Liver (tissue), 9 donors: ENCODE measurements around the gene ERMAP. TPM values are rescaled to one million over a fixed set of nuclear protein-coding genes. Genes with fewer than 3 reads are reported as not detected.

Source experiments
- DNase-seq: peaks from one replicate; pipeline ENCODE4 v3.0.0-alpha.2; 2017; ENCODE audit warnings: low spot score
- H3K27ac ChIP-seq, 2 donors: one replicate each; pipeline ENCODE4 v1.7.0; 2013; ENCODE audit warnings: inconsistent platforms in 2 of 2, low read length in 2 of 2, control low read depth in 1 of 2, low read depth in 1 of 2, mild to moderate bottlenecking in 1 of 2
- H3K27me3 ChIP-seq, 4 donors: one replicate each; pipeline versions ENCODE4 v1.6.1 to v1.7.0; 2013; ENCODE audit warnings: low read length in 3 of 4, inconsistent platforms in 1 of 4, mild to moderate bottlenecking in 1 of 4, moderate library complexity in 1 of 4; ENCODE audit not compliant: control insufficient read depth in 4 of 4, insufficient read depth in 4 of 4
- H3K36me3 ChIP-seq, 4 donors: one replicate each; pipeline versions ENCODE4 v1.6.1 to v1.7.0; 2013; ENCODE audit warnings: low read length in 3 of 4, mild to moderate bottlenecking in 3 of 4, low read depth in 1 of 4, moderate library complexity in 1 of 4; ENCODE audit not compliant: control insufficient read depth in 4 of 4, insufficient read depth in 3 of 4
- H3K4me1 ChIP-seq, 4 donors: one replicate each; pipeline versions ENCODE4 v1.6.1 to v1.7.0; 2013; ENCODE audit warnings: low read length in 3 of 4, mild to moderate bottlenecking in 3 of 4, moderate library complexity in 1 of 4; ENCODE audit not compliant: control insufficient read depth in 4 of 4, insufficient read depth in 4 of 4
- H3K4me3 ChIP-seq, 3 donors: one replicate each; pipeline versions ENCODE4 v1.6.1 to v1.7.0; 2013; ENCODE audit warnings: low read length in 3 of 3, control low read depth in 1 of 3, low read depth in 1 of 3, mild to moderate bottlenecking in 1 of 3
- H3K9ac ChIP-seq, 2 donors: one replicate each; pipeline ENCODE4 v1.7.0; 2013; ENCODE audit warnings: low read length in 2 of 2, mild to moderate bottlenecking in 2 of 2, moderate library complexity in 2 of 2, control low read depth in 1 of 2, low read depth in 1 of 2
- H3K9me3 ChIP-seq, 4 donors: one replicate each; pipeline versions ENCODE4 v1.6.1 to v1.7.0; 2013; ENCODE audit warnings: low read length in 3 of 4; ENCODE audit not compliant: control insufficient read depth in 4 of 4
- ATF3 ChIP-seq: IDR thresholded peaks from 2 replicates; pipeline ENCODE4 v1.6.1; 2016; ENCODE audit warnings: antibody characterized with exemption
- CTCF ChIP-seq: fragments of 150-350 bp; IDR thresholded peaks from 2 replicates; pipeline ENCODE4 v1.5.1; 2017; ENCODE audit warnings: improper control_type of control experiment, low read depth, low read length; ENCODE audit not compliant: missing input control
- EGR1 ChIP-seq, 2 donors: IDR thresholded peaks; 2 replicates each; pipeline ENCODE4 v1.6.1; 2016 to 2018; ENCODE audit warnings: antibody characterized with exemption in 2 of 2, low read depth in 2 of 2
- FOXA1 ChIP-seq: IDR thresholded peaks from 2 replicates; pipeline ENCODE4 v1.6.1; 2016; ENCODE audit warnings: antibody characterized with exemption
- FOXA2 ChIP-seq: IDR thresholded peaks from 2 replicates; pipeline ENCODE4 v1.6.1; 2016; ENCODE audit warnings: antibody characterized with exemption
- GABPA ChIP-seq, 2 donors: IDR thresholded peaks in 1 of 2; conservative IDR thresholded peaks in 1 of 2; 2 replicates each; pipeline ENCODE4 v1.6.1; 2016; ENCODE audit warnings: antibody characterized with exemption in 2 of 2, mild to moderate bottlenecking in 1 of 2, moderate library complexity in 1 of 2
- HNF4A ChIP-seq, 2 donors: conservative IDR thresholded peaks; 2 replicates each; pipeline ENCODE4 v1.6.1; 2016; ENCODE audit warnings: antibody characterized with exemption in 2 of 2, mild to moderate bottlenecking in 2 of 2
- HNF4G ChIP-seq: IDR thresholded peaks from 2 replicates; pipeline ENCODE4 v1.6.1; 2016; ENCODE audit warnings: antibody characterized with exemption
- JUND ChIP-seq, 2 donors: IDR thresholded peaks; 2 replicates each; pipeline ENCODE4 v1.6.1; 2016; ENCODE audit warnings: antibody characterized with exemption in 2 of 2
- MAX ChIP-seq: IDR thresholded peaks from 2 replicates; pipeline ENCODE4 v1.6.1; 2016; ENCODE audit warnings: antibody characterized with exemption
- NR2F2 ChIP-seq: IDR thresholded peaks from 2 replicates; pipeline ENCODE4 v1.6.1; 2016; ENCODE audit warnings: antibody characterized with exemption
- RAD21 ChIP-seq, 2 donors: IDR thresholded peaks; 2 replicates each; pipeline ENCODE4 v1.6.1; 2016; ENCODE audit warnings: antibody characterized with exemption in 2 of 2, mild to moderate bottlenecking in 2 of 2
- REST ChIP-seq: IDR thresholded peaks from 2 replicates; pipeline ENCODE4 v1.6.1; 2016; ENCODE audit warnings: antibody characterized with exemption, mild to moderate bottlenecking
- RXRA ChIP-seq, 2 donors: IDR thresholded peaks; 2 replicates each; pipeline ENCODE4 v1.6.1; 2017 to 2018; ENCODE audit warnings: antibody characterized with exemption in 2 of 2, mild to moderate bottlenecking in 1 of 2
- SP1 ChIP-seq: IDR thresholded peaks from 2 replicates; pipeline ENCODE4 v1.6.1; 2018; ENCODE audit warnings: antibody characterized with exemption, mild to moderate bottlenecking
- TAF1 ChIP-seq: conservative IDR thresholded peaks from 2 replicates; pipeline ENCODE4 v1.6.1; 2016; ENCODE audit warnings: antibody characterized with exemption, mild to moderate bottlenecking
- YY1 ChIP-seq: IDR thresholded peaks from 2 replicates; pipeline ENCODE4 v1.6.1; 2016; ENCODE audit warnings: antibody characterized with exemption, mild to moderate bottlenecking
- ZBTB33 ChIP-seq: IDR thresholded peaks from 2 replicates; pipeline ENCODE4 v1.6.1; 2016; ENCODE audit warnings: antibody characterized with exemption
- WGBS: extraction: QIAGEN DNeasy Blood & Tissue Kit; methylation state at CpG from one replicate; pipeline ENCODE4 v1.1.7; 2013; 5-methylcytosine and 5-hydroxymethylcytosine counted together
- polyA plus RNA-seq, 2 donors: library from polyadenylated mRNA; stranded (reverse) in 1 of 2; unstranded in 1 of 2; fragments of 200-250 nt in 1 of 2; fragments of >200 nt in 1 of 2; fragmentation: Nextera tagmentation in 1 of 2; extraction: Ambion mirVana in 1 of 2; gene quantifications; one replicate each; pipeline versions ENCODE4 v1.2.1 to v1.2.3, GENCODE V29; 2013 to 2015
- total RNA-seq, 2 donors: library from RNA; depleted of rRNA; stranded (reverse); fragments of >200 nt; gene quantifications; one replicate each; pipeline ENCODE4 v1.2.3, GENCODE V29; 2014
- donor health status: healthy.
- donor health status: healthy.
- donor health status: healthy.
- donor health status: healthy.
- donor health status: healthy.

The ERMAP gene
- total and polyA plus RNA-seq, 4 donors, result 3.9 to 96.9 (median 9.0) TPM

GRCh38 chr1:42838482-42839190, 21.7 kb downstream of the ERMAP start:
- Histone ChIP-seq H3K27ac (no peak overlapping the region), H3K4me1 (no peaks in the 10 kb centered on the region), H3K27me3 (no peaks in the 10 kb centered on the region), H3K9ac (no peak overlapping the region), H3K36me3 (peaks cover 1 to 22% (median 13%) of the 10 kb centered on the region in 4 donors), H3K9me3 (no peaks in the 10 kb centered on the region), H3K4me3 (no peak overlapping the region)
- DNase-seq, result no peak
- TF ChIP-seq HNF4G (no peak), FOXA2 (no peak), NR2F2 (no peak), SP1 (no peak), JUND (IDR thresholded peaks at IDR 0.05) (no peak), HNF4A (conservative IDR thresholded peaks at IDR 0.05) (no peak), EGR1 (IDR thresholded peaks at IDR 0.05; ENCODE audit: low read depth in 2 of 2) (no peak), ZBTB33 (no peak), TAF1 (no peak), ATF3 (no peak), RAD21 (IDR thresholded peaks at IDR 0.05) (no peak), REST (no peak), GABPA (IDR thresholded peaks at IDR 0.05 in 1 of 2, conservative IDR thresholded peaks at IDR 0.05 in 1 of 2) (no peak), CTCF (no peak), YY1 (no peak), MAX (no peak), RXRA (IDR thresholded peaks at IDR 0.05) (no peak), FOXA1 (no peak)
- 86% methylated on average over 7 of the region's 7 CpGs for WGBS
